Ovary (tissue), 3 donors: ENCODE data around the gene NUF2.

Experiments
- CTCF ChIP-seq, 3 donors: fragments of 450-650 bp in 2 of 3; fragments of 200-600 bp in 1 of 3; IDR thresholded peaks; one replicate each; pipeline versions ENCODE4 v1.5.1 to v1.8.0; 2016 to 2022; ENCODE audit warnings: antibody characterized with exemption in 3 of 3, mild to moderate bottlenecking in 1 of 3
- EP300 ChIP-seq: sonication (generic); formaldehyde crosslinking; IDR thresholded peaks from one replicate; pipeline ENCODE4 v1.6.1; 2017; ENCODE audit warnings: antibody characterized with exemption
- POLR2A ChIP-seq: fragments of 450-650 bp; IDR thresholded peaks from one replicate; pipeline ENCODE4 v1.6.1; 2017; ENCODE audit warnings: antibody characterized with exemption, mild to moderate bottlenecking, moderate library complexity
- donor health status: DM: no; HTN: no; CAD: no.

GRCh38 chr1:163335216-163335615 lies 13.5 kb downstream of the NUF2 start:
- TF ChIP-seq CTCF (IDR thresholded peaks at IDR 0.05) (no peak), POLR2A (no peak), EP300 (no peak)
